Type B pancreatic cell (in vitro differentiated cells): Measurements from ENCODE around the gene SIRT2. TPM values are rescaled to one million over a fixed set of nuclear protein-coding genes. Genes with fewer than 3 reads are reported as not detected.

Source experiments
- DNase-seq: peaks from one replicate; pipeline ENCODE4 v3.0.0; 2021; ENCODE audit warnings: mixed read lengths; ENCODE audit not compliant: unreplicated experiment; ENCODE audit errors: extremely low spot score
- H3K27ac Mint-ChIP-seq: 2 replicates; pipeline ENCODE4 v1.8.0; 2021; ENCODE audit warnings: mild to moderate bottlenecking, mixed read lengths
- H3K27me3 Mint-ChIP-seq: 2 replicates; pipeline ENCODE4 v1.8.0; 2021; ENCODE audit warnings: mixed read lengths
- H3K36me3 Mint-ChIP-seq: 2 replicates; pipeline ENCODE4 v1.8.0; 2021; ENCODE audit warnings: mixed read lengths
- H3K4me1 Mint-ChIP-seq: one replicate; pipeline ENCODE4 v1.8.0; 2021; ENCODE audit warnings: mixed read lengths; ENCODE audit not compliant: unreplicated experiment
- H3K4me3 Mint-ChIP-seq: 2 replicates; pipeline ENCODE4 v1.8.0; 2021; ENCODE audit warnings: mild to moderate bottlenecking, mixed read lengths
- H3K9me3 Mint-ChIP-seq: 2 replicates; pipeline ENCODE4 v1.8.0; 2021; ENCODE audit warnings: mixed read lengths
- total RNA-seq: library from RNA; stranded (reverse); gene quantifications from 2 replicates; pipeline ENCODE4 v1.2.1, GENCODE V29; 2021; ENCODE audit warnings: low replicate concordance
- TF ChIP-seq, protein P1 (sequence below): fragments of 200-600 bp; sonication (generic); conservative IDR thresholded peaks from 2 replicates; pipeline ENCODE4 v1.5.0; 2021; ENCODE audit warnings: antibody characterized with exemption, mild to moderate bottlenecking

Gene SIRT2
- total RNA-seq, 1 donor from 2014 or later = 46.0 TPM

DNA sequence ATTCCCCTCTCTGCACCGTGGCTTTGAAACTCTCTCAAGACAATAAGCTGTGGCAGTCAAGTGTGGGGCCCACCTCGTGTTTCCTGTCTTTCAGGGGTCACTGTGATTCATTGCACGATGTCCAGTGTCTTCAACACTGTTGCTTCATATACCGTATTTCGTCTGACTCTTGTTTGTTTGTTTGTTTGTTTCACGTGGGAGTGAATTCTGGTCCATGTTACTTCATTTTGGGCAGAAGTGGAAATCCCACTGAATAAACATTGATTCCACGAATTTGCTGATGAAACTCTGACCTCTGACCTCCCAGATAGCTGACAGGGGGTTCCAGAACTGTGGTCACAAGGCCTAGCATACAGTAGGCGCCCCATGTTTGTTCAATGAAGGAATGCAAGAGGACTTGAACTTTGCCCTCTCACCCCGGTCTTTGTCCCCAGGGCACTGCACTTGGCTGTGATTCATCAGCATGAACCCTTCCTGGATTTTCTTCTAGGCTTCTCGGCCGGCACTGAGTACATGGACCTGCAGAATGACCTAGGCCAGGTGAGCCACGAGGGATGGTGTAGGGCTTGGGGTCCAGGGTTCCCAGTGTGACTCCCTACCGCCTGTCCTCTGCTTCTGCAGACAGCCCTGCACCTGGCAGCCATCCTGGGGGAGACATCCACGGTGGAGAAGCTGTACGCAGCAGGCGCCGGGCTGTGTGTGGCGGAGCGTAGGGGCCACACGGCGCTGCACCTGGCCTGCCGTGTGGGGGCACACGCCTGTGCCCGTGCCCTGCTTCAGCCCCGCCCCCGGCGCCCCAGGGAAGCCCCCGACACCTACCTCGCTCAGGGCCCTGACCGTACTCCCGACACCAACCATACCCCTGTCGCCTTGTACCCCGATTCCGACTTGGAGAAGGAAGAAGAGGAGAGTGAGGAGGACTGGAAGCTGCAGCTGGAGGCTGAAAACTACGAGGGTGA is 5.4 kb upstream of the SIRT2 start:
- Mint-ChIP-seq H3K27me3 (no peaks in the 10 kb centered on the region), H3K4me1 (peaks cover 5% of the 10 kb centered on the region), H3K27ac (peak overlapping the region; percentile 46), H3K4me3 (no peak overlapping the region), H3K9me3 (no peaks in the 10 kb centered on the region), H3K36me3 (peaks cover 6% of the 10 kb centered on the region)
- no peak for DNase-seq
- TF ChIP-seq, protein P1, sequence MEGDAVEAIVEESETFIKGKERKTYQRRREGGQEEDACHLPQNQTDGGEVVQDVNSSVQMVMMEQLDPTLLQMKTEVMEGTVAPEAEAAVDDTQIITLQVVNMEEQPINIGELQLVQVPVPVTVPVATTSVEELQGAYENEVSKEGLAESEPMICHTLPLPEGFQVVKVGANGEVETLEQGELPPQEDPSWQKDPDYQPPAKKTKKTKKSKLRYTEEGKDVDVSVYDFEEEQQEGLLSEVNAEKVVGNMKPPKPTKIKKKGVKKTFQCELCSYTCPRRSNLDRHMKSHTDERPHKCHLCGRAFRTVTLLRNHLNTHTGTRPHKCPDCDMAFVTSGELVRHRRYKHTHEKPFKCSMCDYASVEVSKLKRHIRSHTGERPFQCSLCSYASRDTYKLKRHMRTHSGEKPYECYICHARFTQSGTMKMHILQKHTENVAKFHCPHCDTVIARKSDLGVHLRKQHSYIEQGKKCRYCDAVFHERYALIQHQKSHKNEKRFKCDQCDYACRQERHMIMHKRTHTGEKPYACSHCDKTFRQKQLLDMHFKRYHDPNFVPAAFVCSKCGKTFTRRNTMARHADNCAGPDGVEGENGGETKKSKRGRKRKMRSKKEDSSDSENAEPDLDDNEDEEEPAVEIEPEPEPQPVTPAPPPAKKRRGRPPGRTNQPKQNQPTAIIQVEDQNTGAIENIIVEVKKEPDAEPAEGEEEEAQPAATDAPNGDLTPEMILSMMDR = no peak

DNA sequence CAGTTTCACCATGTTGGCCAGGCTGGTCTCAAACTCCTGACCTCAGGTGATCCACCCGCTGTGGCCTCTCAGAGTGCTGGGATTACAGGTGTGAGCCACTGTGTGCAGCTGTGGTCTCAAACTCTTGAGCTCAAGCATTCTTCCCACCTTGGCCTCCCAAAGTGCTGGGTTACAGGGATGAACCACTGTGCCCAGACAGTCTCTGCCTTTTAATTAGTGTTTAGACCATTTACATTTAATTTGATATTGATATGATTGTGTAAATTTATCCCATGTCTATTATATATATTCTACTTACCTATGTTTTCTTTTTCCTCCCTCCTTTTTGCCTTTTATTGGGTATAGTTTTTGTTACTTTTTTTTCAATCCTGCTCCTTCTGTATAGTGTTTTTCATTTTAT is 2.3 kb upstream of the SIRT2 start:
- TF ChIP-seq, protein P1 = no peak
- no peaks in the 10 kb centered on the region for H3K9me3 Mint-ChIP-seq
- no peak overlapping the region for H3K27ac Mint-ChIP-seq
- peak overlapping the region; percentile 16 for H3K4me3 Mint-ChIP-seq
- no peaks in the 10 kb centered on the region for H3K27me3 Mint-ChIP-seq
- peaks cover 12% of the 10 kb centered on the region for H3K4me1 Mint-ChIP-seq
- H3K36me3 Mint-ChIP-seq = peaks cover 3% of the 10 kb centered on the region
- DNase-seq = no peak

DNA sequence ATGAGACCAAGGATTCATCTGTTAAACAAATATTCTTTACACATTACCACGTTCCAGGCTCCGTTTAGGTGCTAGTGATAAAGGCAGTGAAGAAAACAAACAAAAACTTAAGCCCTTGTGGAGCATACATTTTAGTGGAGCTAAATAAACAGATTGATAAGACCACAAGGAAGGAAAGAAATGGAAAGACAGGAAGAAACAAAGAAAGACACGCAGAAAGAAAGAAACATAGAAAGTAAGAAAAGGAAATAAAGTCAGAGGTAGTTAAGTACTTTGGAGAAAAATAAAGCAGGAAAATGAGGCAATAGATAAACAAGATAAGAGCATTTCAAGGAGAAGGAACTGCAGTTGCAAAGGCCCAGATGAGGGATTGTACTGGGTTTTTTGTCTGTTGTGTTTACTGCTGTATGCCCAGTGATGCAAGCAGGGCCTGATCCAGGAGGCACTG is 1.3 kb upstream of the SIRT2 start:
- Mint-ChIP-seq H3K27ac (peak overlapping the region; percentile 97), H3K36me3 (peaks cover 3% of the 10 kb centered on the region), H3K4me1 (peaks cover 12% of the 10 kb centered on the region), H3K4me3 (peak overlapping the region; percentile 96), H3K27me3 (no peaks in the 10 kb centered on the region), H3K9me3 (no peaks in the 10 kb centered on the region)
- no peak for DNase-seq
- TF ChIP-seq, protein P1 = no peak

DNA sequence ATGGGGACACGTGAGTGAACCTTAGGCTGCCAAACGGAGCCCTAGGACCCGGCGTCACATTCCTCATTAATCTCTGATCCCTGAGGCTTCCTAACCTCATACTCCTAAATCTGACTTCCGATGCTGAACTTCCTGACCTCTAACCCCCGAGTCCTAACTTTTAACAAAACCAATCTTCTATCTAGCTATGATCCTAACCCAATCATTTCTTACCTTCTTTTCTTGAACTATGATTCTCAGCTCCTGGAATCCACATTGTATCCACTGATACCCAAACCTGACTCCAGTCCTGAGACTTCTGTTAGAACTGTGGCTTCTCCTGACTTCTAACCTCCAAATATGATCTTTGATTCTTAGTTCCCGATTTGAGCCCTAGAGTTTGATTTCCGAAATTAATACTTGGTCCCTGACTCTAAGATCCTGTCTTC is 798 bp upstream of the SIRT2 start:
- TF ChIP-seq, protein P1 = no peak
- DNase-seq = no peak
- H3K27me3 Mint-ChIP-seq = no peaks in the 10 kb centered on the region
- H3K4me3 Mint-ChIP-seq = peak overlapping the region; percentile 96
- H3K9me3 Mint-ChIP-seq = no peaks in the 10 kb centered on the region
- H3K27ac Mint-ChIP-seq = peak overlapping the region; percentile 97
- H3K36me3 Mint-ChIP-seq = peaks cover 3% of the 10 kb centered on the region
- peaks cover 12% of the 10 kb centered on the region for H3K4me1 Mint-ChIP-seq

DNA sequence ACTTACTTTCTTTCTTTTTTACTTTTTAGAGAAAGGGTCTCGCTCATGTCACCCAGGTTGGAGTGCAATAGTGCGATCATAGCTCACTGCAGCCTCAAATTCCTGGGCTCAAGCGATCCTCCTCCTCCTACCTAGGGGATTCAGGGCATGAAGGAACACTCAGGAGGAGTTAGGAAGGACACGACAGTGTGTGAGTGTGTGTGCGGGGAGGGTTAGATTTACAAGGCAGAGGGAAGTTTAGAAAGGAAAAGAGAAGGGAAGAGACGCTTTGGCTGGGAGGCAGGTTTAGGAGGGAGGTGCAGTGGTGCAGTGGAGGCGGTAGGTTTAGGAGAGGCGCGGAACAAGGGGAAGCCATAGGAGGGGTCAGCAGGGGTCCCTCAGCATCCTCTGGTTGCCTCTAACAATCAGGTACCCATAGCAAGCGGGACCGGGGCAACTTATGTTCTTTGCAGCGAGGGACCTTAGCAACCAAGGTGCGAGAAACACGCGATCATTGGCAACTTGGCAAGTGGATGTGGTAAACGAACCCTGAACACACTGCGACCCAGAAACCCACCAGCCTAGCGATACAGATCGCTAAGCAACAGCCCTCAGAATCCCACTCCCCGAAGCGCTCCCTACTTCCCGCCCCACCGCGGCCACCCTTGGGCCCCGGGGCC is 501 bp downstream of the SIRT2 start:
- TF ChIP-seq, protein P1 = no peak
- Mint-ChIP-seq H3K4me1 (peaks cover 12% of the 10 kb centered on the region), H3K36me3 (peaks cover 3% of the 10 kb centered on the region), H3K27me3 (no peaks in the 10 kb centered on the region), H3K27ac (peak overlapping the region; percentile 97), H3K9me3 (no peaks in the 10 kb centered on the region), H3K4me3 (peak overlapping the region; percentile 96)
- no peak for DNase-seq
